HG03108 (cell line): ENCODE data around the gene CTNNA2.

ENCODE experiments used
- ATAC-seq: cut with Tn5 transposase; IDR thresholded peaks from one replicate; pipeline ENCODE4 v1.9.1; 2021; ENCODE audit warnings: moderate library complexity; ENCODE audit not compliant: unreplicated experiment

CTNNA2 gene

DNA sequence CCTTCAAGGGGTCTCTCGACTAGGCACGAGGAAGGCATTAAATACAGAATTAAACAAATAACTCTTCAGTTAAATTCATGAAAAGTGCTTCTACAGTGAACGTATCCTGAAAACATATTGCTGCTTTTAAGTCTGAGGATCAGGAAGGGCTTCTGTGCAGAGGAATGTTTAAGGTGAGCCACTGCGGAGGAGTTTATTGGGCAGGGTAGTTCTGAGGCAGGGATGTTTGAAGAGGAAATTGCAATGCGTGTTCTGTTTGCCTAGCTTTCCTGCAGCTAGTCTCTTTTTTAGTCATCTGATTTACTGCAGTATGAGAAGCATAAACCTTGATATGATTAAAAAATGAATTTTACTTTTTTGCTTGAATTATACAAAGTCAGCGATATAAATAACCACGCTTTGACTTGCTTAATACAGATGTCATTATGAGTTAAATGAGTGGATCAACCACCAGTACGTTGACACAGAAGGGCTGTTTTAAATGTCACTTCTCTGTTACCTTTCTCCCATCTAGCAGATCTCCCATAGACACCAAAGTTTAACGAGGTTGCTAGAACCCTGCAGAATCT, 98.7 kb downstream of the CTNNA2 start:
- ATAC-seq: no peak

DNA sequence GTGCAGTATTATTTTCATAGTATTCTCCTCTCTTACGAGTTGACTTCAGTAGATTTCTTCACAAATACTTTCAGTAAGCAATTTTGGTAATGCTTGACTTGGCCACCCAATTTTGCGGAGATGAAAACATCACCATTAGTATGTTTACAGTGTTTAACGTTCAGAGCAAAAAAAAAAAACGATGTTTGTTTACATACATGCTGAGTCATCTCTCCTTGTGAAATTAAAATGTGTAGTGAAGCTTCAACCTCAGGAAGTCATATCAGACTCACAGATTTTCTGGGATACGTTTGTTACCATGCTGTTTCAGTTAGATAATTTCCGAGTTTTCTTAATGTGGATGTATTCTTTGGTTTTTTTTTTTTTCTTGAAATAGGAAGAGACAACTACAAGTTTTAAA, 100.1 kb downstream of the CTNNA2 start:
- no peak for ATAC-seq

DNA sequence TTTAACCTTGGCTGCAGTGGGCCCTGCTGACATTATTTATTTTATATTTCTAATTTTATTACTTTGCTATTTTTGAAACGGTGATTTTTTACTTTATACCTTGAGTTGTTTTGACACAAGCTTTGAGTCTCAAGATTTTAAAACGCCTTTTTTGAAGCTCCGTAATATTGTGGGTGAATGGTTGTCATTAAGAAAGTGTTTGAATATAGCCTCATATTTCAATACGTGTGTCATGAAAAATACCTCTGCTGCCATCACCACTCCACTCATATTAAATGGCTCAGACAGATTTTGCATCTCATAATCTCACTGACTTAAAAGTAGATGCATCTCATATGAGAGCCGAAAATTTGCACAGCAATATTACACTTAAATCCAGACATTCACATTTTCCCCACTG, 106.6 kb downstream of the CTNNA2 start:
- no peak for ATAC-seq

DNA sequence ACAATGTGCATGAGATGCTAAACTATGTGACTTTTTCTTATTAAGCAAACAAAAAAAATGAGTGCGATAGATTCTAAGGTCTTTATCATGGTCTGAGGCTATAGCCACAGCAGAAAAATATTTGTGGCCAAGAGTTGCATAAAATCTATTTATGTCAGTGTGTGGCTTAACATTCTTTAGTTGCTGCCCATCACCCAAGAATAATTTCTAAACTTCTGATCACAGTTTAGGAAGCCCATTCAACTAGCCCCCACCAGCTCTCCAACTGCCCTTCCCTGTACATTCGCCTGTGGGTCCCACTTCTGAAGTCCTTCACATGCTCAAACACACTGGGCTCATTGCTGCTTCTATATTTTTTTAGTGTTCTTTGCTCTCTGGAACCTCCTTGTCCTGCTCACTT, 107.1 kb downstream of the CTNNA2 start:
- ATAC-seq: no peak

DNA sequence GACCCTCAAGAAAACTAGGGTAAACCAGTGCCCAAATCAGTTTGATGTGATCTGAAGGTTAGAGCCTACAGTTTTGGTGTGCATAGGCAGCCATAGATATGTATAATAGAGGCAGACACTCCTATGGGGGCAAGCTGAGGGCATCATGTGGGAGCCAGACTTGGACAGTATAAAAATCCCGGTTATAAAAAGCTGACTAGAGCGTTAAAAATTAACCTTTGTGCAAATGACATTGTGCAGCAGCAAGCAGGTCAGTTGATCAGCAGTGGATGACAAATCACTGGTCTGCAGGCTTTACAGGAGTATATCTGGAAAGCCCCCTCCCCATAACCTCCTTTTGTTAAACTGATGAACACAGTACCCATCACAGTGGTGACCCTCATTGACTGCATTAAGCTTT, 107.8 kb downstream of the CTNNA2 start:
- ATAC-seq: no peak

DNA sequence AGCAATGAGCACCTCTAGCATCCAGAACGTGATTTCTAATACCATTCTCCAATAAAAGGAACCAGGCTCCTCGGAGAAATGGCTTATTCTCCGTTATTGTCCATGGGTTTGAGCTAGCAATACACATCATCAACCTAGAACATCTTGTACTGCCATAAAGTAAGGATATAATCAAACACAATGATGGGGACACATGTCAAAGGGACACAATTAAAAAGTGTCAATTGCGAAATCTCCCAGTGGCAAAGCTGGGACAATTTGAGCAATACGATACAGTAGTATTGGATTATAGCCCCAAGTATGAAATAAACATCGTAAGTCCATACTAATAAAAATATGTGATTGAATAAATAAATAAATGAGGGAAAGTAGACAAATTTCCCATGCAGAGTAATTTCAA, 108.4 kb downstream of the CTNNA2 start:
- no peak for ATAC-seq

DNA sequence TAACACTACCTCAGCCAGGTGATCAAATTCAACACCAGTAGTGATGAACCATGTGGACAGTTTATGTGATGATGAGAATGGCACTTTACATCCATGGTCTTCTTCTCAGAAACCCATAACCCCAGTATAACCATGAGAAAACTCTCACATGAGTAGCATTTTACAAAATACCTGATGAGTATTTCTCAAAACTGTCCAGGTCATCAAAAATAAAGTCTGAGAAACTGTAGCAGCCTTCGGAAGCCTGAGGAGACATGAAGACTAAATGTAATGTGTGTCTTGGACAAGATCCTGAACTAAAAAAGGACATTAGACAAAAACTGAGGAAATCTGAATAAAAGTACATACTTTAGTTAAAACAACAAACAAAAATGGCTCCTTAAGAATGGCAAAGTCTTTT, 108.9 kb downstream of the CTNNA2 start:
- ATAC-seq: no peak

DNA sequence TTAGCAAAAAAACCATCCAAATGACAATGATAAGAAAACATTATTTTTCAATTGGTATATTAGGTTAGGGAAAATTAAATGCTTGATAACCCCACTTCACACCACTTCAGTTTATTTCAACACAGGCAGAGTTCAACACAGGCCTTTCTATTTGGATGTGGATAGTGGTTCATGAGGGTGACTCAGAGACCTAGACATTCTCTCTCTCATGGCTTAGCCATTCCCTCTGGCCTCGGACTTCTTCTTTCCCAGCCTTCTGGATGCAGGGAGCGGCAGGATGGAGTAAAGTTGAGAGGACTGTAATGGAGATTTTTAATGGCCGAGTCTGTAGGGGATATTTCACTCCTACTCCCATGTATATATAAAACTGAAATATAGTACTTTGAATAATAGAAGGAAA, 109.7 kb downstream of the CTNNA2 start:
- no peak for ATAC-seq

DNA sequence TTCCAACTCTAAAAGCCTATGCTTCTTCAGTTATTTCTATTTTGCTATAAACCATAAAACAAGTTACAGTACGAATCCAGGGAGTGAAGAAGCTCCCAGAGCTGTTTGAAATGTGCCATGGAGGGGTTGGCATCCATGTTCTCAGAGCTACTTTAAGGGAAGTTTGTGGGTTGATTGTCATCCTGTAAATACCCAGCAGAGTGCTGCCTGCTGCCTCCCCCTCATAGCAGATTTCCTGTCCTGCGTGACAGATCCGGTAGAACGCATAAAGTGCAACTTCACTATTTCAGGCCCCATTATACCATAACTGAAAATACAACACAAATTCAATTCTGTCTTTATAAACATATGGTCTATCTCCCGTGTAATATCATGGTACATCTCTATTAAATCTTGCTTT, 114.4 kb downstream of the CTNNA2 start:
- no peak for ATAC-seq

DNA sequence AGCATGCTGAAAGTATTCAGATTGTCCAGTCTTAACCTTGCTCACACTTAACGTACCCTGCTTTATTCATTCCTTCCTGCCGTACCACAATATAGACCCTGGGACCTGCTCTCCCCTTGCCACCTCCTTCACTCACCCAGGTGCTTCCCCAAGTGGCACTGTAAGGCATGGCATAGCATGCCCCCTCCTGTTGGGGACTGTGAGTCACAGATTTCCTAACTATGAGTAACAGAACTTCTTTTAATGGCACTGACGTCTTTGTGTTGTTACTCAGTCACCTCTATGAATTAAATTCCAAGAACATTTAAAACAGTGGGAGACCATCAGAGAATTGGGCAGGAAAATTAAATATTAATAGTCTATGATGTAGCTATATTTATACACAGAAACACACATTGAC, 117.2 kb downstream of the CTNNA2 start:
- ATAC-seq: no peak

DNA sequence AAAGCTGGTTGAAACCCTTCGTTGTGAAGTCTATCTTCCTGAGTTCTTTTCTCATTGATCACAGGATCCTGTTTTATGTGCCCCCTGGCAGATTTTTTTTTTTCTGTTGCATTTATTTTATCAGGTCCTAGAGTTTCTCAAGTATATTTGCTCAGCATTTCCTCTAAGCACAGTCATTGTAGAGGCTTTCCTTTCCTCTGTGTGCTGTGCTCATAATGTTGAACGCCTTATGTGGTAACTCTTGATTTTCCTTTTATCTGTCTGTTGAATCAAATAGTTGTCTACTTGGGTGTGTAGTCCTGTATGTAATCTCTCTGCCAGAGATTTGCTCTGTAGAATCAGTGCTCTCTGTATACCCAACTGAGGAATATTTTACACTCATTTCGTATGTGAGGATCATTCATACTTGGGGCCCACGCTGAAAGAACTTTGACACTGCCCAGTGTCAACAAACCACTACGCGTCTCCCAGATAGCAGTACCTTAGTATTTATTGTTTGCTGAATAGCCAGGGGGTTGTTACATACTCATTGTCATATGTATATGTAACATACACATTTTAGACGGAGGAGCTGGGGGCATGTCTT, 118.2 kb downstream of the CTNNA2 start:
- no peak for ATAC-seq

DNA sequence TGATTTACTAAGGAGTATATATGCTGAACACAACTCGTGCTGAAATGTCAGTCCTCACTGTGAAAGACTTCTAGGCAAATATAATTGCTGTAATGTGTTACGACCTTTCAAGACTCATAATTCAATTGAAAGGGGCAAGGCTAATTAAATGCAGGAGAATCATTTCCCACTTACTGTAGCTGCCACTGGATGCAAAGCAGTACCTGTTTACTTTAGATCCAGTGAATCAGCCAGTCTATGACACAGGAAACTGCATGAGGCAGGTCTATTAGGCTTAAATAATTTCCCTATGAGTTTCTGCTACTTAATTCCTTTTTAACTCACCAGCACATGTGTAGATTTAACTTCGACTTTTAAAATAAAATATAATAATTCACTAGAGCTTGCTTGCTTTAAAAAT, 125.6 kb downstream of the CTNNA2 start:
- no peak for ATAC-seq

DNA sequence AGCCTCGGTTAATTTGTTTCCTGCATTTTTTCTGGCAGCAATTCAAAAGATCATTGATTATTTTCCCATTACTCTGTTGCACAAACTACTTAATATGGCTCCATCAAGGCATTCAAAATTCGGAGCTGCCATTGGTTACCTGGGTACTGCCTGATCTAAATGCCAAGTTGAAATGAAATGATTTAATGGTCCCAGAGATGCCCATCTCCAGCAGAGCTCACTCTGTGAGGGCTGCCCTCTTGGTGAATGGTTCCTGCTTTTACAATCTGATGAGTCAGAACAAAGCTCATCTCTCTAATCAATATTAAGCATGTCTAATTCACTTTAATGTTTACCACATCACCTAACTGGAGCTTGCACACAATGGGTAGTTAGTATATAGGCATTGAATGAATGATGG, 126.1 kb downstream of the CTNNA2 start:
- ATAC-seq: no peak

DNA sequence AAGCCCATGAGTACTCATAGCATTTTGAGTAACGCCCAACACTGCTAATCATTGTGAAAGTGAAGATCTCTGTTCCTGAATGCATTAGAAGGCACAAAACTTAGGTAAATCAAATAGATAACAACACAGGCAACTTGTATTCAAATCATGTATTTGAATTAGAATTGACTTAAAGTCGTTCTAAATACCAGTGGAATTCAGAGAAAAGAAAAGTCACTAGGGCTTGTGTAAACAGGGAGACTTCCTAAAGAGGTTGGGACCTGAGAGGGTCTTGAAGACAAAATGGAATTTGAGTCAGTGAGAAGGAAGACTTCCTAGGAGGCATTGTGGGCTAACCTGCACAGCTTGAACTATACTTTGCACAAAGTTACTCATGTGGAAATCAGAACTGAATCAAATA, 127.2 kb downstream of the CTNNA2 start:
- no peak for ATAC-seq

DNA sequence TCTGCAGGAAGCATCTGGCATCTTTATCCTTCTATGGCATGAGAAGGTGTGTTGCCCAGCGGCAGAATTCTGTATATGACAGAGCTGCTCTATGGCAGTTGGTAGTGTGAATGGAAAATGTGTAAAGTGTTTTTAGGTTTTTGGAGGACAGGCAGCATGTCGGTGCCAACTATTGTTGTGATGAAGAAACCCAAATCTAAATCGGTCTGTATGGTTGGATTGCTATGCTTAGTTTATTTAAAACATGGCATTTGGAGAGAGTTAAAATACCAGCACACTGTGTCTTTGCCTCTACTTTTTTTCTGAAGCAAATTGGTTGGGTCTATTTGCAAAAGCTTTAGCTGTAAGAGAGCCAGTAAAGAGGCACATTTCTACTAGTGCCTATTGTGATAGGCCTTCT, 136.7 kb downstream of the CTNNA2 start:
- ATAC-seq: no peak

DNA sequence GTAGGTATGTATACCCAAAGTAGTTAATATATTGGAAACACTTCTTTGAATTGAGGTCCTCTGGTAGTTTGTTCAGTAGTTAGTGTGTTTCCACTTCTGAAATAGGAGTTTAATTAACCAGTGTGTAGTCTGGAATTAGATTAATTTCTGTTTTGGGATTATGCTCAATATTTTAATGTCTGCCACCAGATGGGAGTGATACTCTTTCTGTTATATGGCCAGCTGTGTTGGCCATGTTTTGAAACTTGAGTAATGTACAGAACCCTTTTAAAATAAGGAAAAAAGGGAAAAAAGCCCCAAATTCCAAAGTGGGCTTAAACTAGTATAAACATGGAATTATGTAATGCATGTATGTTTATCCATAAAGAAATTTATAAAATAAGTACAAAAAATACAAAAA, 147.7 kb downstream of the CTNNA2 start:
- no peak for ATAC-seq

DNA sequence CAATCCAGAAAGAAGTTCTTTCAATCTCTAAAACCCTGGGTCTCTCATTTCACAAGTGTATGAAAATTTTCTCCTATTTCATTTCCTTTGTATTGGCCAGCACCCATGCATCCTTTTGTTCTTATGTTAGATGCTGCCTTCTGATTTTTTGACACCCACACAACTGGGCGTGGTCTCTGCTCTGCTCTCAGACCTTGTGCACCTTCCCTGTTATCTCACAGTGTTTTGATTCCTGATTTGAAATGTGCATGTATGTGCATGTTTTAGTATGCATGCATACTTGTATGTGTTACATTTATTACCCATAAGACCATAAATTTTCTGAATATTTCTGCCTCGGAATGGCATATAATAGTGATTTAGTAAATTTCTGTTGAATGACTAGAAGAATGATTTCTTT, 152.2 kb downstream of the CTNNA2 start:
- no peak for ATAC-seq

DNA sequence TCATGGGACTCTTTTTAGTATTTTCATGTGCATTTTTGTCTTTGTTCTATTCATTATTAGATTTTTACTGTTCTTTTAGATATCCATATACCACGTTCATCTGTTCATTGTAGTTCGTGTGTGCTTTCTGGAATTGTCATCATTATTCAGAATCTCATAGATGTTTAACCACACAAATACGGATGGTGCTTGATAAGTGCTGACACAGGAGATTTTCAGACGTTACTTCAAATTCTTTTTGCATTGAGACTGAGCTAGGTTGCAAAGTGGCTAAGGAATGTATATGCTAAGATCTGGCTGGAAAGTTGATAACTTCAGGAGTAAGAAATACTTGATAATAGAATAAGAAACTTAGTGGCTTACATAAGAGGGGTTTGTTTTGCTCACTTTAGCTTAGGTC, 153.6 kb downstream of the CTNNA2 start:
- no peak for ATAC-seq

DNA sequence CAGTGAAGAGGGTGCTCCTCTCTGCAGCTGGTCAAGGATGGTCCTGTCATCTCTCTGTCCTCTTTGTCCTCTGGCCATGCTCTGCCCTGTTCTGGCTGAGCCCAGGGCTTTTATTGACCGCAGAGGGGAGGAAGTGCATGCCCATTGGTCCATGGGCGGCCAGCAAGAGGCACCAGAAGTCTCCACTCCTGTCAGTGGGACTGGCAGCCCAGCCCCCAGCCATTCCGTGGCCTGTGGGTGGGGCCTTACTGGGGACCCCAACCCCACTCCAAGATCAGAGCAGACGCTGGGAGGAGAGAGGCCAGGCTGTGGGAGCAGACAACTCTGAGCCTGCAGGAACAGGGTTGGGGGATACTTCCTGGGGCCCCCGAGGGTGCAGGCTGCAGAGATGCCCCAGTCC, 156.9 kb downstream of the CTNNA2 start:
- ATAC-seq: no peak

DNA sequence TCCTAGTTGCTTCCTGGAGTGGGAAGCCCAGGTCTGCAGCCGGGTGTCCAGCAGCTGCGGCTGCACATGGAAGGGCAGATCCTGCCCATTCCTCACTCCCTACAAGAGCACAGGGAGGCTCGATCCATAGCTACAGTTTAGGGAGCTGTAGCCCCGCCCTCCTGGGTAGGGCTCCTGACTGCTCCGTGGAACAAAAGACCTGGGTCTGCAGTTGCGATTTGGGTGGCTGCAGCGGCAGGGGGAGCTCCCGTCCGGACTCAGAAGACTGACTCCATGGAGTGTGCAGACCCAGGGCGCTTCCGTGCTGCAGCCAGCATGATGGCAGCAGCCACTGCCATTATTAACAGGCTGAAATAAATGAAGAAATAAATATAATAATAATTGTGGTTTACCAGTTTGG, 157.3 kb downstream of the CTNNA2 start:
- ATAC-seq: no peak

DNA sequence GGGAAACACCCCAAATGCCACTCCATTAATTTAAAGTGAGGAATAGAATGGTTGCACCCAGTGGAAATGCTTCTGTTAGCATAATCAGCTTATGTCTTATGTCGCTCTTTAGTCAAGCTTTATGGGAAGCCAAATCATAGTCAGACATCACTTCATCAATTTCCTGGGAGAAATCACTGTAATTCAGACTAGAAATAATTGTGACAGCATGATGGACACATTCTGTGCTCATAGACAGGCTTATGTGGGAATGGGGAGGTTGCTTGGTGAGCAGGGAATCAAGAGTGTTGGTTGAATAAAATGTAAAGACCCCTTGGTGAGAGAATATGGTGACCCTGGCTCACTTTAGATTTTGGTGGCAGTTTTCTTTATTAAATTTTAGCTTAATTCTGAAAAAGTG, 174.0 kb downstream of the CTNNA2 start:
- no peak for ATAC-seq

DNA sequence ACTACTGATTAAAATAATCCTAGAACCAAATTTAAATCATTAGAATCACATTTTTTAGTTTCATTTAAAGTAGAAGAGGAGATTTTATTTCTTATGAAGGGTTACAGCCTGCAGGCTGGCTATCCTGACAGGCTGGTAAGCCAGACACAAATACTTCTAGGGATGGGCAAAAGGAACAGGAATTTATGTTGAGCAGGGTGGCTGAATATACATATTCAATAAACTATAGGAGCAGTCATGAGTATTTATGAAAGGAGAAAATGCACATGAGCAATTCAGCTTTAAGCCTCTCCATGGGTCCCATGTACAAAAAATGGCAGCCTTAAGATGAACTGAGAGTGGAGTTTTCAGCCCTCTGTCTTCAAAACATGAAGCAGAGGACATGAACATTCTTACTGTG, 182.4 kb downstream of the CTNNA2 start:
- no peak for ATAC-seq

DNA sequence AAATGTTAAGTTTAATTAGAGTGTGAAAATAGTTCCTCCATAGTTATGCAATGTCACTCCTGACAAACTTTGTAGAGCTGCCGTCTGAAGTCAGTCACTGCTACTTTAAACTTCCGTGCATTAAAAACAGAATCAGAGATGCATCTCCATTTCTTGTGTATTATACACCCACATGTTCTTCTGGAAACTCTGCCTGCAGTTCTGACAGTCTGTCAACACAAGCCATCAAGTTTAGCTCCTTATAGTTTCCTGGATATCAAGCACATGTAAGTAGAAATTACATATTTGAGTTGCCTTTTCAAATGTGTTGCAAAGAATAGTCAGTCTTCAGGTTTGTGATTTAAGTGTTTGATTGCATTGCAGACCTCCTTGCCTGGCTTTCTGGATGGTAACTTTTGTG, 184.3 kb downstream of the CTNNA2 start:
- no peak for ATAC-seq
